Fibroblast of lung (primary cell): ENCODE results near the gene MS4A14.

Experiments
- CTCF ChIP-seq, 2 donors: IDR thresholded peaks in 1 of 2; conservative IDR thresholded peaks in 1 of 2; 1 replicate in 1 of 2; 2 replicates in 1 of 2; pipeline ENCODE4 v1.5.1; 2011 to 2012; ENCODE audit warnings: low read length in 2 of 2, control low read depth in 1 of 2, inconsistent platforms in 1 of 2, low read depth in 1 of 2, mild to moderate bottlenecking in 1 of 2
- EZH2 ChIP-seq: IDR thresholded peaks from 2 replicates; pipeline ENCODE4 v1.5.1; 2012; ENCODE audit warnings: low read length, control low read depth, mild to moderate bottlenecking; ENCODE audit errors: missing control alignments

- no peak for TF ChIP-seq CTCF (conservative IDR thresholded peaks at IDR 0.05 in 1 of 2, IDR thresholded peaks at IDR 0.05 in 1 of 2; ENCODE audit: low read depth in 1 of 2, low read length in 2 of 2)
- no peak for TF ChIP-seq EZH2
Measured at GRCh38 chr11:60420015-60420414, 23.8 kb downstream of the MS4A14 start.
